KMS-11 (cell line): ENCODE results near the gene HDAC4.

Experiments used
- H2AFZ ChIP-seq: fragments of 200-600 bp; sonication (generic); 2 replicates; pipeline ENCODE4 v1.6.1; 2016; ENCODE audit warnings: antibody characterized with exemption, mixed run types, low read depth
- H3K27ac ChIP-seq: fragments of 200-600 bp; sonication (generic); 2 replicates; pipeline ENCODE4 v1.6.1; 2016; ENCODE audit warnings: mild to moderate bottlenecking, mixed run types
- H3K27me3 ChIP-seq: fragments of 200-600 bp; sonication (generic); 2 replicates; pipeline ENCODE4 v1.6.1; 2017; ENCODE audit warnings: mild to moderate bottlenecking, low read depth, mixed run types, moderate library complexity; ENCODE audit not compliant: insufficient read depth
- H3K36me3 ChIP-seq: fragments of 200-600 bp; sonication (generic); 2 replicates; pipeline ENCODE4 v1.6.1; 2017; ENCODE audit warnings: mild to moderate bottlenecking, mixed run types; ENCODE audit not compliant: insufficient read depth
- H3K4me1 ChIP-seq: fragments of 200-600 bp; sonication (generic); 2 replicates; pipeline ENCODE4 v1.6.1; 2016; ENCODE audit warnings: mild to moderate bottlenecking, low read depth, mixed run types; ENCODE audit not compliant: poor library complexity, severe bottlenecking
- H3K4me2 ChIP-seq: fragments of 200-600 bp; sonication (generic); 2 replicates; pipeline ENCODE4 v1.7.0; 2016; ENCODE audit warnings: mild to moderate bottlenecking, mixed run types
- H3K4me3 ChIP-seq: fragments of 200-600 bp; sonication (generic); IDR thresholded peaks from 2 replicates; pipeline ENCODE4 v1.6.1; 2017; ENCODE audit warnings: low read depth, low read length, mixed read lengths; ENCODE audit not compliant: insufficient read depth
- H3K79me2 ChIP-seq: fragments of 200-600 bp; sonication (generic); 2 replicates; pipeline ENCODE4 v1.6.1; 2016; ENCODE audit warnings: low read depth, mixed run types; ENCODE audit not compliant: insufficient read depth
- H3K9ac ChIP-seq: fragments of 200-600 bp; sonication (generic); 2 replicates; pipeline ENCODE4 v1.6.1; 2016; ENCODE audit warnings: mild to moderate bottlenecking, mixed run types
- H4K20me1 ChIP-seq: fragments of 200-600 bp; sonication (generic); 2 replicates; pipeline ENCODE4 v1.6.1; 2016; ENCODE audit warnings: mild to moderate bottlenecking, mixed run types; ENCODE audit not compliant: insufficient read depth
- TF ChIP-seq, protein P1 (sequence below): fragments of 200-600 bp; sonication (generic); conservative IDR thresholded peaks from 2 replicates; pipeline ENCODE4 v1.6.1; 2017; ENCODE audit warnings: low read depth, mild to moderate bottlenecking, antibody characterized with exemption, low read length, moderate library complexity, mixed read lengths

HDAC4 gene

DNA sequence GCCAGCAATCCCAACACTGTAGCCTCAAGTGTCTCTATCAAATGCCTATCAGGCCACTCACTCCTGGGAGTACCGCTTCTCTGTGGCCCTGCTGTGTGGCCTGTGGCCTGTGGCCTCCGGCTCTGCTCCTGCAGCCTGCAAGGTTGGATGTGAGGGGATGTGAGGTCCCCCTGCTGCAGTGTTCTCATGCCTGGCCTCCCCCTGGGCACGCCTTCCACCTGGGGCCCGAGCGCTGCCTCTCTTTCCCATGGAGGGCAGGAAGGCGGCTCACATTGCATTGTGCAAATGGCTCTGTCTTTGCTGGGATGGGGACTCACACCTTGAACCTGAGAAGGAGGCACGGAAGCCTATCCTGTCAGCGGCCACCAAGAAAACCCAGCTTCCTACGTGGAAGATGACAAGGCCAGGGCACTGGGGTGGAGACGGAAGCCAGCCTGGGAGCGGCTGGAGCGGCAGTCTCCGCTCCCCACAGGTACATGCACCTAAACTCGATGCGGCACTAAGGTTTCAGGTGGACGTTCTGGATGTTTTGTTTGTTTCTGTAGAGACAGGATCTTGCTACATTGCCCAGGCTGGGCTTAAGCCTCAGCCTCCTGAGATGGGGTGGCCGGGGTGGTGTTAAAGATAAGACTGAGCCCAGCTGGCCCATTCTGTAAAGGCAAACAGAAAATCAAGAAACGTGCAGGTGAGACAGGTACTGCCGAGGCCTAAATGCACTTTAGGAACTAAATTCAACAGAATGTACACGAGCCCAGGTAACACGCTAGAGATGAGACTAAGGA lies 140.1 kb downstream of the HDAC4 start:
- Histone ChIP-seq H3K4me3 (no peak overlapping the region), H3K9ac (no peak overlapping the region), H3K36me3 (no peaks in the 10 kb centered on the region), H3K4me1 (peaks cover 43% of the 10 kb centered on the region), H2AFZ (no peak overlapping the region), H3K4me2 (no peak overlapping the region), H4K20me1 (no peaks in the 10 kb centered on the region), H3K27ac (no peak overlapping the region), H3K79me2 (peaks cover 14% of the 10 kb centered on the region; the same call in 1 of the 2 replicates), H3K27me3 (no peaks in the 10 kb centered on the region)
- TF ChIP-seq, protein P1, sequence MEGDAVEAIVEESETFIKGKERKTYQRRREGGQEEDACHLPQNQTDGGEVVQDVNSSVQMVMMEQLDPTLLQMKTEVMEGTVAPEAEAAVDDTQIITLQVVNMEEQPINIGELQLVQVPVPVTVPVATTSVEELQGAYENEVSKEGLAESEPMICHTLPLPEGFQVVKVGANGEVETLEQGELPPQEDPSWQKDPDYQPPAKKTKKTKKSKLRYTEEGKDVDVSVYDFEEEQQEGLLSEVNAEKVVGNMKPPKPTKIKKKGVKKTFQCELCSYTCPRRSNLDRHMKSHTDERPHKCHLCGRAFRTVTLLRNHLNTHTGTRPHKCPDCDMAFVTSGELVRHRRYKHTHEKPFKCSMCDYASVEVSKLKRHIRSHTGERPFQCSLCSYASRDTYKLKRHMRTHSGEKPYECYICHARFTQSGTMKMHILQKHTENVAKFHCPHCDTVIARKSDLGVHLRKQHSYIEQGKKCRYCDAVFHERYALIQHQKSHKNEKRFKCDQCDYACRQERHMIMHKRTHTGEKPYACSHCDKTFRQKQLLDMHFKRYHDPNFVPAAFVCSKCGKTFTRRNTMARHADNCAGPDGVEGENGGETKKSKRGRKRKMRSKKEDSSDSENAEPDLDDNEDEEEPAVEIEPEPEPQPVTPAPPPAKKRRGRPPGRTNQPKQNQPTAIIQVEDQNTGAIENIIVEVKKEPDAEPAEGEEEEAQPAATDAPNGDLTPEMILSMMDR = no peak

DNA sequence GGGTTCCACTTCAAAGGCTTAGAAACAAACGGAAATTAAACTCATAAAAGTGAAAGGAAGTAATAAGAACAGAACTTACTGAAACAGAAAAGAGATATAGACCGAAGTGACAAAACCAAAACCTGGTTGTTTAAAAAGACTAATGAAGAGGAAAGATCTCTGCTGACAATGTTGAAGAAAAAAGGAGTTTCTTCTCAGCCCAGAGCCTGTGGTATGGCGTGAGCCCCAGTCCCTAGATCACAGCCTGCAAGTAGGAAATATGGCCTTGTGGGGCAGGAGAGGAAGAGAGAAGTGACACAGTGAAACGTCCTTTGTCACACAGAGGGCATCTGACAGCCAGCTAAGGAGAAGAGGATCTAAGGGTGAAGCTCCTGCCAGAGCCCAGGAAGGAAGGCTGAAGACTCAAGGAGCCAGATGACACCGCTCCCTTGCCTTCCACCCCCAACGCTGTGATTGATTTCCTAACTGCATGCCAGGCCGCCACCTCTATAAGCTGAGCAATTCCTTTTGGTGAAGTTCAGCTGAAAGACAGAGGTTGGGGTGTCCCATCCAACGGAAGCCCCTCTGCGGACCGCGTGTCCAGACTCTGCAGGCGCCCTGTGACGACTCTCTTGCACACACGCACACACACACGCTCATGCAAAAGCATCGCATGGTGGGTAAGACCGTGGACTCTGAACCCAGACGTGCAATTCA lies 141.1 kb downstream of the HDAC4 start:
- no peaks in the 10 kb centered on the region for H3K36me3 ChIP-seq
- no peak overlapping the region for H3K4me3 ChIP-seq
- H3K27ac ChIP-seq = no peak overlapping the region
- peaks cover 33% of the 10 kb centered on the region for H3K4me1 ChIP-seq
- peaks cover 11% of the 10 kb centered on the region; the same call in 1 of the 2 replicates for H3K79me2 ChIP-seq
- H3K9ac ChIP-seq = no peak overlapping the region
- H3K27me3 ChIP-seq = no peaks in the 10 kb centered on the region
- TF ChIP-seq, protein P1 = no peak
- H3K4me2 ChIP-seq = no peak overlapping the region
- no peaks in the 10 kb centered on the region for H4K20me1 ChIP-seq
- H2AFZ ChIP-seq = no peak overlapping the region

DNA sequence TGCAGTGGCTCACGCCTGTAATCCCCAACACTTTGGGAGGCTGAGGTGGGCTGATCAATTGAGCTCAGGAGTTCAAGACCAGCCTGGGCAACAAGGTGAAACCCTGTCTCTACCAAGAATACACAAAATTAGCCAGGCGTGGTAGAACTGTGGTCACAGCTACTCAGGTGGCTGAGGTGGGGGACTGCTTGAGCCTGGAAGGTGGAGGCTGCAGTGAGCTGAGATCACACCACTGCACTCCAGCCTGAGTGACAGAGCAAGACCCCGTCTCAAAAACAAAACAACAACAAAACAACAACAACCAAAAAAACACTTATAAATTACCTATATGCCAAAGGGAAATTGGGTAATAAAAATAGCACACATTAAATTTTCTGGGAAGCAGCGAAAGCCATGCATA lies 141.6 kb downstream of the HDAC4 start:
- Histone ChIP-seq H3K27me3 (no peaks in the 10 kb centered on the region), H3K79me2 (peaks cover 10% of the 10 kb centered on the region; the same call in 1 of the 2 replicates), H3K4me1 (peaks cover 27% of the 10 kb centered on the region), H3K36me3 (no peaks in the 10 kb centered on the region), H3K27ac (no peak overlapping the region), H2AFZ (no peak overlapping the region), H4K20me1 (no peaks in the 10 kb centered on the region), H3K4me3 (no peak overlapping the region), H3K9ac (no peak overlapping the region), H3K4me2 (no peak overlapping the region)
- TF ChIP-seq, protein P1 = no peak

- Histone ChIP-seq H3K36me3 (no peaks in the 10 kb centered on the region), H3K4me1 (peaks cover 24% of the 10 kb centered on the region), H3K4me2 (no peak overlapping the region), H3K9ac (no peak overlapping the region), H3K4me3 (no peak overlapping the region), H3K27me3 (no peaks in the 10 kb centered on the region), H3K79me2 (peaks cover 19% of the 10 kb centered on the region; the same call in 1 of the 2 replicates), H3K27ac (no peak overlapping the region), H4K20me1 (no peaks in the 10 kb centered on the region), H2AFZ (no peak overlapping the region)
- TF ChIP-seq, protein P1 = no peak
Measured at GRCh38 chr2:239258248-239258647, 142.6 kb downstream of the HDAC4 start.
